GM23248 (cell line): ENCODE measurements around the gene OSER1.

ENCODE experiments used
- EZH2 ChIP-seq: fragments of 200-600 bp; sonication (generic); IDR thresholded peaks from 2 replicates; pipeline ENCODE4 v1.6.1; 2018; ENCODE audit warnings: antibody characterized with exemption, mild to moderate bottlenecking; ENCODE audit not compliant: insufficient read depth, poor library complexity, severe bottlenecking
- EZH2phosphoT487 ChIP-seq: fragments of 200-600 bp; sonication (generic); IDR thresholded peaks from 2 replicates; pipeline ENCODE4 v1.6.1; 2018; ENCODE audit warnings: antibody characterized with exemption, moderate library complexity, mild to moderate bottlenecking, low read depth; ENCODE audit not compliant: insufficient read depth

GRCh38 chr20:44170816-44171410 is 39.7 kb downstream of the OSER1 start:
- TF ChIP-seq EZH2phosphoT487 (no peak), EZH2 (no peak)
